MM.1S (cell line): ENCODE results near the gene CPT1C.

Experiments used
- EZH2 ChIP-seq: fragments of 300-600 bp; sonication (generic); optimal IDR thresholded peaks from 2 replicates; pipeline ENCODE3; 2017; ENCODE audit warnings: low read depth, mild to moderate bottlenecking, antibody characterized with exemption, low read length, mixed read lengths
- TF ChIP-seq, protein P1 (sequence below): fragments of 300-600 bp; sonication (generic); IDR thresholded peaks from 2 replicates; pipeline ENCODE4 v1.5.1; 2016; ENCODE audit warnings: antibody characterized with exemption, low read length, mixed read lengths

DNA sequence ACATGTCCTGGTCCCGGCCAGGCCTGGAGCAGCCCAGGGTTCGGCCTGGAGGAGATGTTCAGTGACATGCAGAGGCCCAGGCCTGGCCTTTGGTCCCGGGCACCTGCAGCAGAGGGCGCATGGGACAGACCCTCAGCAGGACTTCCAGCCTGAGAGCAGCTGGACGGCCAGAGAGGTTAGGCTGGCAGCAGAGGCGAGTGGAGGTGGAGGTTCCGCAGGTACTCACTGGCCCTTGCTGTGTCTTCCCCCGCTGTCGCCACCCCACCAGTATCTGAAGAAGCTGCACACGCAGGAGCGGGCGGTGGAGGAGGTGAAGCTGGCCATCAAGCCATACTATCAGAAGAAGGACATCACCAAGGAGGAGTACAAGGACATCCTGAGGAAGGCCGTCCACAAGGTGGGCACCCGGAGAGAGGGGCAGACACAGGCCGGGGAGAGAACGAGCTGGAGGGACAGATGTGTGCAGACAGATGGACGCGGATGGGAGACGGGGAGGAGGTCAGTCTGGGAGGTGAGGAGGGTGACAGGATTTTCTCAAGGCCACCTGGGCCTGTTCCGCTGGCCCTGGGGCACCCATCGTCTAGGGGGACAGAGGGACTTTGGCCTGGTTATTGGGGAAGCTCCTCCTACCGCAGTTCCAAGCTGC, 33.3 kb upstream of the CPT1C start:
- TF ChIP-seq EZH2 = no peak
- TF ChIP-seq, protein P1, sequence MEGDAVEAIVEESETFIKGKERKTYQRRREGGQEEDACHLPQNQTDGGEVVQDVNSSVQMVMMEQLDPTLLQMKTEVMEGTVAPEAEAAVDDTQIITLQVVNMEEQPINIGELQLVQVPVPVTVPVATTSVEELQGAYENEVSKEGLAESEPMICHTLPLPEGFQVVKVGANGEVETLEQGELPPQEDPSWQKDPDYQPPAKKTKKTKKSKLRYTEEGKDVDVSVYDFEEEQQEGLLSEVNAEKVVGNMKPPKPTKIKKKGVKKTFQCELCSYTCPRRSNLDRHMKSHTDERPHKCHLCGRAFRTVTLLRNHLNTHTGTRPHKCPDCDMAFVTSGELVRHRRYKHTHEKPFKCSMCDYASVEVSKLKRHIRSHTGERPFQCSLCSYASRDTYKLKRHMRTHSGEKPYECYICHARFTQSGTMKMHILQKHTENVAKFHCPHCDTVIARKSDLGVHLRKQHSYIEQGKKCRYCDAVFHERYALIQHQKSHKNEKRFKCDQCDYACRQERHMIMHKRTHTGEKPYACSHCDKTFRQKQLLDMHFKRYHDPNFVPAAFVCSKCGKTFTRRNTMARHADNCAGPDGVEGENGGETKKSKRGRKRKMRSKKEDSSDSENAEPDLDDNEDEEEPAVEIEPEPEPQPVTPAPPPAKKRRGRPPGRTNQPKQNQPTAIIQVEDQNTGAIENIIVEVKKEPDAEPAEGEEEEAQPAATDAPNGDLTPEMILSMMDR = no peak
